ENCODE data around the gene GOT1.

The GOT1 gene

GRCh38 chr10:99425204-99425603 is 5.2 kb downstream of the GOT1 start:
- no peak for TF ChIP-seq CTBP1 (IDR thresholded peaks at IDR 0.05; ENCODE audit: borderline replicate concordance)
- TF ChIP-seq FOXK2 (IDR thresholded peaks at IDR 0.05) = no peak
- no peak for TF ChIP-seq SUZ12 (IDR thresholded peaks at IDR 0.05)
- TF ChIP-seq LEF1 (IDR thresholded peaks at IDR 0.05; ENCODE audit: borderline replicate concordance) = no peak
- TF ChIP-seq ARNT (IDR thresholded peaks at IDR 0.05) = no peak
- TF ChIP-seq ZNF384 (IDR thresholded peaks at IDR 0.05) = no peak
- ChIA-PET POLR2A (no interaction called here), CTCF (no interaction called here)
- no peak for DNase-seq (ENCODE audit: extremely low spot score)

GRCh38 chr10:99424656-99425055 is 5.8 kb downstream of the GOT1 start:
- ChIA-PET CTCF (no interaction called here), POLR2A (no interaction called here)
- DNase-seq (ENCODE audit: extremely low spot score) = no peak
- no peak for TF ChIP-seq ELF4 (IDR thresholded peaks at IDR 0.05)
- TF ChIP-seq FOXK2 (IDR thresholded peaks at IDR 0.05) = no peak
- no peak for TF ChIP-seq PKNOX1 (IDR thresholded peaks at IDR 0.05)
- TF ChIP-seq SP1 (IDR thresholded peaks at IDR 0.05) = no peak

GRCh38 chr10:99422529-99423096 is 7.8 kb downstream of the GOT1 start:
- CTCF ChIA-PET = no interaction called here
- no peak for TF ChIP-seq CTBP1 (IDR thresholded peaks at IDR 0.05; ENCODE audit: borderline replicate concordance)
- no peak for TF ChIP-seq SP1 (IDR thresholded peaks at IDR 0.05)
- no peak for TF ChIP-seq BHLHE40 (IDR thresholded peaks at IDR 0.05; ENCODE audit: borderline replicate concordance)
- no peak for TF ChIP-seq ARNT (IDR thresholded peaks at IDR 0.05)
- no peak for TF ChIP-seq HDGF (IDR thresholded peaks at IDR 0.05; ENCODE audit: borderline replicate concordance)
- no peak for TF ChIP-seq FOXA1 (IDR thresholded peaks at IDR 0.05)
- POLR2A ChIA-PET = no interaction called here
- no peak for DNase-seq (ENCODE audit: extremely low spot score)

GRCh38 chr10:99421233-99421739 is 9.1 kb downstream of the GOT1 start:
- no peak for TF ChIP-seq SUZ12 (IDR thresholded peaks at IDR 0.05)
- TF ChIP-seq FOXM1 (IDR thresholded peaks at IDR 0.05; ENCODE audit: borderline replicate concordance) = no peak
- no peak for TF ChIP-seq ARNT (IDR thresholded peaks at IDR 0.05)
- TF ChIP-seq ELF4 (IDR thresholded peaks at IDR 0.05) = no peak
- no peak for TF ChIP-seq L3MBTL2 (conservative IDR thresholded peaks at IDR 0.05)
- no peak for TF ChIP-seq CTBP1 (IDR thresholded peaks at IDR 0.05; ENCODE audit: borderline replicate concordance)
- no peak for TF ChIP-seq SP1 (IDR thresholded peaks at IDR 0.05)
- ChIA-PET CTCF (no interaction called here), POLR2A (interaction anchor here (1.3 kb wide), 1 partner anchor 9 kb away, joined by 3 read pairs; the partner anchor contains the start of gene GOT1)
- DNase-seq (ENCODE audit: extremely low spot score) = no peak

- ChIA-PET POLR2A (interaction anchor here (1.0 kb wide), 1 partner anchor 11 kb away, joined by 3 read pairs; the partner anchor contains the start of gene GOT1), CTCF (no interaction called here)
- no peak for DNase-seq (ENCODE audit: extremely low spot score)
- TF ChIP-seq ZNF384 (IDR thresholded peaks at IDR 0.05) = no peak
- TF ChIP-seq FOXM1 (IDR thresholded peaks at IDR 0.05; ENCODE audit: borderline replicate concordance) = no peak
- no peak for TF ChIP-seq FOXA1 (IDR thresholded peaks at IDR 0.05)
- no peak for TF ChIP-seq CTBP1 (IDR thresholded peaks at IDR 0.05; ENCODE audit: borderline replicate concordance)
- no peak for TF ChIP-seq FOXK2 (IDR thresholded peaks at IDR 0.05)
- no peak for TF ChIP-seq L3MBTL2 (conservative IDR thresholded peaks at IDR 0.05)
- no peak for TF ChIP-seq LEF1 (IDR thresholded peaks at IDR 0.05; ENCODE audit: borderline replicate concordance)
- TF ChIP-seq NFRKB (IDR thresholded peaks at IDR 0.05) = no peak
- no peak for TF ChIP-seq TARDBP (IDR thresholded peaks at IDR 0.05)
- no peak for TF ChIP-seq ARNT (IDR thresholded peaks at IDR 0.05)
Observed at GRCh38 chr10:99419688-99420087, 10.7 kb downstream of the GOT1 start.

GRCh38 chr10:99418910-99419624 is 11.4 kb downstream of the GOT1 start:
- ChIA-PET CTCF (interaction anchor here (0.7 kb wide), 1 partner anchor 142 kb away, joined by 3 read pairs; no protein-coding TSS in a partner anchor), POLR2A (interaction anchor here (1.0 kb wide), 1 partner anchor 11 kb away, joined by 3 read pairs; the partner anchor contains the start of gene GOT1)
- TF ChIP-seq CTBP1 (IDR thresholded peaks at IDR 0.05; ENCODE audit: borderline replicate concordance) (no peak), L3MBTL2 (conservative IDR thresholded peaks at IDR 0.05) (no peak), SUZ12 (IDR thresholded peaks at IDR 0.05) (no peak), FOXK2 (IDR thresholded peaks at IDR 0.05) (no peak), FOXM1 (IDR thresholded peaks at IDR 0.05; ENCODE audit: borderline replicate concordance) (no peak), SP1 (IDR thresholded peaks at IDR 0.05) (no peak), ARNT (IDR thresholded peaks at IDR 0.05) (no peak), BHLHE40 (IDR thresholded peaks at IDR 0.05; ENCODE audit: borderline replicate concordance) (no peak), PKNOX1 (IDR thresholded peaks at IDR 0.05) (no peak), FOXA1 (IDR thresholded peaks at IDR 0.05) (no peak), LEF1 (IDR thresholded peaks at IDR 0.05; ENCODE audit: borderline replicate concordance) (no peak), TARDBP (IDR thresholded peaks at IDR 0.05) (no peak), ELF4 (IDR thresholded peaks at IDR 0.05) (no peak), HDGF (IDR thresholded peaks at IDR 0.05; ENCODE audit: borderline replicate concordance) (no peak), NFRKB (IDR thresholded peaks at IDR 0.05) (no peak), ZNF384 (IDR thresholded peaks at IDR 0.05) (no peak)
- no peak for DNase-seq (ENCODE audit: extremely low spot score)

GRCh38 chr10:99412099-99412498 is 18.3 kb downstream of the GOT1 start:
- TF ChIP-seq PKNOX1 (IDR thresholded peaks at IDR 0.05) = no peak
- TF ChIP-seq HDGF (IDR thresholded peaks at IDR 0.05; ENCODE audit: borderline replicate concordance) = no peak

More at GRCh38 chr10:99412099-99412498, 18.3 kb downstream of the GOT1 start:
- POLR2A ChIA-PET = interaction anchor here (1.8 kb wide), 1 partner anchor 19 kb away, joined by 7 read pairs; the partner anchor contains the start of gene GOT1
- CTCF ChIA-PET = no interaction called here
- no peak for DNase-seq (ENCODE audit: extremely low spot score)
